ENCODE results near the gene SRSF4. TPM values are rescaled to one million over a fixed set of nuclear protein-coding genes. Genes with fewer than 3 reads are reported as not detected.

SRSF4 gene
- total and polyA plus RNA-seq, 2 experiments from 2014 or later, result 53.2 to 71.4 TPM

GRCh38 chr1:29209173-29209572 is 27.5 kb upstream of the SRSF4 start:
- Histone ChIP-seq H2AFZ (no peak overlapping the region), H3K27me3 (no peaks in the 10 kb centered on the region), H3K9me3 (ENCODE audit: low read depth) (no peaks in the 10 kb centered on the region), H3K36me3 (replicated peaks; ENCODE audit: insufficient read depth, low read depth) (no peaks in the 10 kb centered on the region), H3K9me2 (replicated peaks; ENCODE audit: insufficient read depth) (no peaks in the 10 kb centered on the region), H3K4me3 (no peak overlapping the region), H3K79me2 (no peaks in the 10 kb centered on the region), H3K27ac (no peak overlapping the region), H3K4me1 (ENCODE audit: insufficient read depth) (no peaks in the 10 kb centered on the region), H4K20me1 (ENCODE audit: insufficient read depth, poor library complexity, severe bottlenecking) (no peaks in the 10 kb centered on the region), H3K4me2 (no peak overlapping the region)
- no peak for DNase-seq (ENCODE audit: low spot score)
- WGBS (ENCODE audit: low lambda C conversion rate, missing lambda C conversion rate), result 67% methylated on average over 5 of the region's 5 CpGs
- no peak for TF ChIP-seq EZH2phosphoT487 (IDR thresholded peaks at IDR 0.05; ENCODE audit: low read depth, severe bottlenecking, unreplicated experiment)
- TF ChIP-seq CTCF (IDR thresholded peaks at IDR 0.05; ENCODE audit: poor library complexity), result no peak
- no peak for TF ChIP-seq EZH2 (IDR thresholded peaks at IDR 0.05; ENCODE audit: borderline replicate concordance)

GRCh38 chr1:29208442-29208841 is 26.7 kb upstream of the SRSF4 start:
- no peaks in the 10 kb centered on the region for H3K9me3 ChIP-seq (ENCODE audit: low read depth)
- H3K27me3 ChIP-seq, result no peaks in the 10 kb centered on the region
- DNase-seq (ENCODE audit: low spot score), result no peak
- H3K27ac ChIP-seq, result no peak overlapping the region
- no peaks in the 10 kb centered on the region for H3K4me1 ChIP-seq (ENCODE audit: insufficient read depth)
- no peaks in the 10 kb centered on the region for H3K79me2 ChIP-seq
- no peaks in the 10 kb centered on the region for H3K9me2 ChIP-seq (replicated peaks; ENCODE audit: insufficient read depth)
- TF ChIP-seq EZH2phosphoT487 (IDR thresholded peaks at IDR 0.05; ENCODE audit: low read depth, severe bottlenecking, unreplicated experiment) (no peak), CTCF (IDR thresholded peaks at IDR 0.05; ENCODE audit: poor library complexity) (no peak), EZH2 (IDR thresholded peaks at IDR 0.05; ENCODE audit: borderline replicate concordance) (no peak)
- H2AFZ ChIP-seq, result no peak overlapping the region
- H3K36me3 ChIP-seq (replicated peaks; ENCODE audit: insufficient read depth, low read depth), result no peaks in the 10 kb centered on the region
- WGBS (ENCODE audit: low lambda C conversion rate, missing lambda C conversion rate), result 77% methylated on average over 4 of the region's 4 CpGs
- H3K4me3 ChIP-seq, result no peak overlapping the region
- no peaks in the 10 kb centered on the region for H4K20me1 ChIP-seq (ENCODE audit: insufficient read depth, poor library complexity, severe bottlenecking)
- H3K4me2 ChIP-seq, result no peak overlapping the region

- Histone ChIP-seq H3K4me3 (no peak overlapping the region), H3K36me3 (replicated peaks; ENCODE audit: insufficient read depth, low read depth) (no peaks in the 10 kb centered on the region), H4K20me1 (ENCODE audit: insufficient read depth, poor library complexity, severe bottlenecking) (no peaks in the 10 kb centered on the region), H2AFZ (peak overlapping the region; percentile 25), H3K27ac (peak overlapping the region; percentile 91), H3K4me1 (ENCODE audit: insufficient read depth) (peaks cover 13% of the 10 kb centered on the region), H3K4me2 (peak overlapping the region; percentile 23), H3K79me2 (no peaks in the 10 kb centered on the region), H3K27me3 (no peaks in the 10 kb centered on the region), H3K9me3 (ENCODE audit: low read depth) (no peaks in the 10 kb centered on the region), H3K9me2 (replicated peaks; ENCODE audit: insufficient read depth) (no peaks in the 10 kb centered on the region)
- TF ChIP-seq EZH2phosphoT487 (IDR thresholded peaks at IDR 0.05; ENCODE audit: low read depth, severe bottlenecking, unreplicated experiment), result no peak
- TF ChIP-seq EZH2 (IDR thresholded peaks at IDR 0.05; ENCODE audit: borderline replicate concordance), result no peak
- TF ChIP-seq CTCF (IDR thresholded peaks at IDR 0.05; ENCODE audit: poor library complexity), result peak; percentile 98
- WGBS (ENCODE audit: low lambda C conversion rate, missing lambda C conversion rate), result 32% methylated on average over 14 of the region's 14 CpGs
- DNase-seq (ENCODE audit: low spot score), result peak; percentile 98
These were observed 21.1 kb upstream of the SRSF4 start for GRCh38 chr1:29202584-29203340.

Data from hepatocyte (in vitro differentiated cells).